Colonic mucosa (tissue), 4 donors: ENCODE results near the gene IL10RB. TPM values are rescaled to one million over a fixed set of nuclear protein-coding genes. Genes with fewer than 3 reads are reported as not detected.
A peak's percentile ranks its signal among the peaks of the same experiment; 100 is the strongest.
"Not testable (repeated sequence)": the region's sequence is repeated elsewhere in the genome, so short reads cannot be mapped to it uniquely, and the experiment has no call there.

Experiments used
- DNase-seq: peaks from one replicate; pipeline ENCODE4 v3.0.0-alpha.2; 2020
- H3K27ac ChIP-seq: fragments of 200-600 bp; one replicate; pipeline ENCODE4 v1.8.0; 2021
- H3K27me3 ChIP-seq: fragments of 200-600 bp; one replicate; pipeline ENCODE4 v1.8.0; 2021
- H3K36me3 ChIP-seq: fragments of 200-600 bp; one replicate; pipeline ENCODE4 v1.8.0; 2021
- H3K4me1 ChIP-seq: fragments of 200-600 bp; one replicate; pipeline ENCODE4 v1.8.0; 2021; ENCODE audit warnings: mild to moderate bottlenecking
- H3K4me3 ChIP-seq: fragments of 200-600 bp; one replicate; pipeline ENCODE4 v1.8.0; 2021
- H3K9ac ChIP-seq, 2 donors: one replicate each; pipeline ENCODE4 v1.7.0; 2013; ENCODE audit warnings: control low read depth in 2 of 2, low read depth in 2 of 2, low read length in 2 of 2
- H3K9me3 ChIP-seq: fragments of 200-600 bp; one replicate; pipeline ENCODE4 v1.8.0; 2021
- intact Hi-C: fragments of 100-400 bp; cut with DNase I; formaldehyde crosslinking; loops from one replicate; pipeline ENCODE4 v1.14.1; 2022
- total RNA-seq, 2 donors: library from RNA; stranded (reverse); fragmentation: NEBNext Ultra II Directional in 1 of 2; extraction: Animal tissue kit (Norgen Biotek cat#: 25700) in 1 of 2; gene quantifications; one replicate each; pipeline ENCODE4 v1.2.1, GENCODE V29; 2021
- TF ChIP-seq, protein P1 (sequence below): fragments of 200-600 bp; IDR thresholded peaks from one replicate; pipeline ENCODE4 v1.8.0; 2022; ENCODE audit warnings: antibody characterized with exemption, mild to moderate bottlenecking
- donor health status: healthy.
- donor health status: DM: no; HTN: no; CAD: no.
- donor health status: DM: no; HTN: no; CAD: no.

Gene IL10RB
- 10 to 100 TPM; 48.0 to 86.3 TPM for total RNA-seq

DNA sequence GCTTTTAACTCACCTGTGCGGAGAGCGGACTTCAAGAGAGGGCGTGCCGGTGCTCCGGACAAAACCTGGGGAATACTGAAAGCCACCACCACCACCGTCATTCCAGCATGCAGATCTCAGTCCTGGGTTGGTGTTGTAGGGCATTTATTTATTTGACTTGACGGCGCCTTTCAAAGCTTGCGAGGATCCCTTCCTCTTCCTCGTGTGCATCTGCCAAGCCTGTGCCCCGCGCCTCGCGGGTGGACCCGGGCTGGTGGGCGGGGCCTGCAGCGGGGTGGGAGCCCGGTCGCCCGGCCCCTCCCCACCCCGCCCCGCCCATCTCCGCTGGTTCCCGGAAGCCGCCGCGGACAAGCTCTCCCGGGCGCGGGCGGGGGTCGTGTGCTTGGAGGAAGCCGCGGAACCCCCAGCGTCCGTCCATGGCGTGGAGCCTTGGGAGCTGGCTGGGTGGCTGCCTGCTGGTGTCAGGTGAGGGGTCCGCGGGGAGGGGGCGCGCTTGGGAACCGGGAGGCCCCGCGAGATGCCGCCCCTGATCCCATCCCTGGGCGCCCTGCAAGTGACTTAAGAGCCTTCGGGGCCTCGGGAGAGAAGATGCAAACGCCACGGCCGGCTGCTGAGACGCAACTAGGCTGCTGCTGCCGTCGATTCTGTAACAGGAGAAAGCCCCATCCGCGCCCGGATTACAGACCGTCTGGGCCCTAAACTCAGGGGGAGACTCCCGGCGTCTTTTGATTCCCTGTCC lies at the start of gene IL10RB:
IL10RB (plus strand) TSS at position 318 of the 739 bp plus-strand sequence; CDS start at position 417, 99 bp downstream.
- Histone ChIP-seq H3K4me3 (peak within 1 kb of the TSS; percentile 91), H3K27me3 (no peaks in the 10 kb centered on the region), H3K36me3 (no peaks in the 10 kb centered on the region), H3K4me1 (peaks cover 5% of the 10 kb centered on the region), H3K9ac (peak within 1 kb of the TSS; percentile 95 to 97), H3K9me3 (no peaks in the 10 kb centered on the region), H3K27ac (peak within 1 kb of the TSS; percentile 92)
- intact Hi-C loops: loop anchor here (5.0 kb wide), 1 partner anchor 69 kb away; no protein-coding TSS in a partner anchor
- peak; percentile 87 for DNase-seq
- TF ChIP-seq, protein P1, sequence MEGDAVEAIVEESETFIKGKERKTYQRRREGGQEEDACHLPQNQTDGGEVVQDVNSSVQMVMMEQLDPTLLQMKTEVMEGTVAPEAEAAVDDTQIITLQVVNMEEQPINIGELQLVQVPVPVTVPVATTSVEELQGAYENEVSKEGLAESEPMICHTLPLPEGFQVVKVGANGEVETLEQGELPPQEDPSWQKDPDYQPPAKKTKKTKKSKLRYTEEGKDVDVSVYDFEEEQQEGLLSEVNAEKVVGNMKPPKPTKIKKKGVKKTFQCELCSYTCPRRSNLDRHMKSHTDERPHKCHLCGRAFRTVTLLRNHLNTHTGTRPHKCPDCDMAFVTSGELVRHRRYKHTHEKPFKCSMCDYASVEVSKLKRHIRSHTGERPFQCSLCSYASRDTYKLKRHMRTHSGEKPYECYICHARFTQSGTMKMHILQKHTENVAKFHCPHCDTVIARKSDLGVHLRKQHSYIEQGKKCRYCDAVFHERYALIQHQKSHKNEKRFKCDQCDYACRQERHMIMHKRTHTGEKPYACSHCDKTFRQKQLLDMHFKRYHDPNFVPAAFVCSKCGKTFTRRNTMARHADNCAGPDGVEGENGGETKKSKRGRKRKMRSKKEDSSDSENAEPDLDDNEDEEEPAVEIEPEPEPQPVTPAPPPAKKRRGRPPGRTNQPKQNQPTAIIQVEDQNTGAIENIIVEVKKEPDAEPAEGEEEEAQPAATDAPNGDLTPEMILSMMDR: no peak

DNA sequence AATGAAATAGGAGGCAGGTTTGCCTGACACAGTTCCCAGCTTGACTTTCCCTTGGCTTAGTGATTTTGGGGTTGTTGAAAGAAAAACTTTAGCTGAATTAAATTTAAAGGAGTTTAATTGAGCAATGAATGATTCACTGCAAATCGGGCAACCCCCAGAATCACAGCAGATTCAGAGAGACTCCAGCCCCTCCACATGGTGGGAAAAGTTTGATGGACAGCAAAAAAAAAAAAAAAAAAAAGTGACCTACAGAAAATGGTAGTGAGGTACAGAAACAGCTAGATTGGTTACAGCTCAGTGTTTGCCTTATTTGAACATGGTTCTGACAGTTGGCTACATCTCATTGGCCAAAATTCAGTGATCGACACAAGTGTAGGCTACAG lies 49.0 kb upstream of the IL10RB start:
- TF ChIP-seq, protein P1: no peak
- no peaks in the 10 kb centered on the region for H3K27me3 ChIP-seq
- H3K27ac ChIP-seq: no peak overlapping the region
- no peaks in the 10 kb centered on the region for H3K9me3 ChIP-seq
- H3K36me3 ChIP-seq: no peaks in the 10 kb centered on the region
- DNase-seq: no peak
- no peaks in the 10 kb centered on the region for H3K4me1 ChIP-seq
- H3K4me3 ChIP-seq: no peak overlapping the region
- intact Hi-C loops: no loop called here
- no peak overlapping the region for H3K9ac ChIP-seq

DNA sequence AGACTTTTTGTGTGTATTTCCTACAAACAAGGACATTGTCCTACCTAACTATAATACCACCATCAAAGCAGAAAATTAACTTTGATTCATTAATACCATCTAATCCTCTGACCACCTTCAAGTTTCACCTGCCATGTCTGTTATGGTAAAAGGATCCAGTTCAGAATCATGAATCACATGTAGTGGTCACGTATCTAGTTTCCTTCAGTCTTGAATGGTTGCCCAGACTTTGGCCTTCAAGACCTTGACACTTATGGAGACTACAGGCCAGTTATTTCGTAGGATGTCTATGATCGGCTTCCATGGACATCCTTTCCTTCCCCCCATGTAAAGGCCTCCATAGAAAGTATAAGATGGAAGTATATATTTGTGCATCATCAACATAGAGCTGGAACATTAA lies 46.9 kb upstream of the IL10RB start:
- Histone ChIP-seq H3K27me3 (no peaks in the 10 kb centered on the region), H3K9ac (no peak overlapping the region), H3K4me1 (no peaks in the 10 kb centered on the region), H3K9me3 (no peaks in the 10 kb centered on the region), H3K36me3 (no peaks in the 10 kb centered on the region), H3K4me3 (no peak overlapping the region), H3K27ac (no peak overlapping the region)
- TF ChIP-seq, protein P1: no peak
- intact Hi-C loops: no loop called here
- no peak for DNase-seq

DNA sequence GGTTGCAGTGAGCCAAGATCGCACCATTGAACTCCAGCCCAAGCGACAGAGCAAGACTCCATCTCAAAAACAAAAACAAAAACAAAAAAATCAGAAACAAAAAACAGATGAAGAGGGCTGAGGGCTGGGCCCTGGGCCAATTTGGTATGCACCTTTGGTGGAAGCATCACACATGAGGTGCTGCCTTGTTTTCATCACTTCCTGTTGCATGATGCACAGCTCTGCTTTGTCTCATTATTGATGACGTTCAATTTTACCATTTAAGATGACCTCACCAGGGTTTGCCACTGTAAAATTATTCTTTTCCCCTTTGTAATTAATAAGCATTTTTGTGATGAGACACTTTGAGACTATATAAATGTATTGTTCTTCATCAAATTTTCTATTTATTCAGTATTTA lies 46.2 kb upstream of the IL10RB start:
- TF ChIP-seq, protein P1: no peak
- intact Hi-C loops: no loop called here
- H3K4me3 ChIP-seq: no peak overlapping the region
- no peak overlapping the region for H3K27ac ChIP-seq
- no peaks in the 10 kb centered on the region for H3K27me3 ChIP-seq
- no peaks in the 10 kb centered on the region for H3K36me3 ChIP-seq
- H3K9ac ChIP-seq: no peak overlapping the region
- no peaks in the 10 kb centered on the region for H3K9me3 ChIP-seq
- DNase-seq: no peak
- H3K4me1 ChIP-seq: no peaks in the 10 kb centered on the region

DNA sequence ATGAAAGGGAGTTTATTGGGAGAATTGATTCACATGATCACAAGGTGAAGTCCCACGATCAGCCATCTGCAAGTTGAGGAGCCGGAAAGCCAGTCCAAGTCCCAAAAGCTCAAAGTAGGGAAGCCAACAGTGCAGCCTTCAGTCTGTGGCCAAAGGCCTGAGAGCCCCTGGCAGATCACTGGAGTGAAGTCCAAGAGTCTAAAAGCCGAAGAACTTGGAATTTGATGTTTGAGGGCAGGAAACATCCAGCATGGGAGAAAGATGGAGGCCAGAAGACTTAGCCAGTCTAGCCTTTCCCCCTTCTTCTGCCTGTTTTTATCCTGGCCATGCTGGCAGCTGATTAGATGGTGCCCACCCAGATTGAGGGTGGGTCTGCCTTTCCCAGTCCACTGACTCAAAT lies 40.8 kb upstream of the IL10RB start:
- H3K4me3 ChIP-seq, H3K9ac ChIP-seq, intact Hi-C loops, H3K4me1 ChIP-seq, H3K9me3 ChIP-seq, DNase-seq, H3K36me3 ChIP-seq, H3K27ac ChIP-seq, H3K27me3 ChIP-seq: not testable (repeated sequence)

DNA sequence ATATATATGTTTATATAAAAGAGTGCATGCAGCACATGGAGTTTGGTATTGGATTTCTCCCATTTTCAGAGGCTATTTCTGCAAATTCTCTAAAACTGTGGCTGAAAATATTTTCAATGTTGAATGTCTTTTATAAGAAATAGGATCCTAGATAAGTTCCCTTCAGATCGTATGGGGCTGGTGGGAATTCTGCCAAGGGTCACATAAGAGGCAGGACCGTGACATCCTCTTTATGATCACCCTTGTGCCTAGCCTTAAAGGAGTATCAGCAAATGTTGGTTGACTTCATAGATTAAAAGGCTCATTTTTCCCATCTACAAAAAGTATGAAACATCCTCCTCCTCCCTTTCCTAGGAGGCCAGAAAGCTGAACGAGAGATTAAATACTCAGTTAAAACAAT lies 37.7 kb upstream of the IL10RB start:
- intact Hi-C loops: no loop called here
- TF ChIP-seq, protein P1: no peak
- no peak for DNase-seq

More for the DNA sequence above, 37.7 kb upstream of the IL10RB start:
- H3K27me3 ChIP-seq: no peaks in the 10 kb centered on the region
- no peaks in the 10 kb centered on the region for H3K9me3 ChIP-seq
- no peak overlapping the region for H3K9ac ChIP-seq
- H3K36me3 ChIP-seq: no peaks in the 10 kb centered on the region
- H3K27ac ChIP-seq: no peak overlapping the region
- peaks cover 3% of the 10 kb centered on the region for H3K4me1 ChIP-seq
- H3K4me3 ChIP-seq: no peak overlapping the region
